Measurements from ENCODE around the gene ORC6.

DNA sequence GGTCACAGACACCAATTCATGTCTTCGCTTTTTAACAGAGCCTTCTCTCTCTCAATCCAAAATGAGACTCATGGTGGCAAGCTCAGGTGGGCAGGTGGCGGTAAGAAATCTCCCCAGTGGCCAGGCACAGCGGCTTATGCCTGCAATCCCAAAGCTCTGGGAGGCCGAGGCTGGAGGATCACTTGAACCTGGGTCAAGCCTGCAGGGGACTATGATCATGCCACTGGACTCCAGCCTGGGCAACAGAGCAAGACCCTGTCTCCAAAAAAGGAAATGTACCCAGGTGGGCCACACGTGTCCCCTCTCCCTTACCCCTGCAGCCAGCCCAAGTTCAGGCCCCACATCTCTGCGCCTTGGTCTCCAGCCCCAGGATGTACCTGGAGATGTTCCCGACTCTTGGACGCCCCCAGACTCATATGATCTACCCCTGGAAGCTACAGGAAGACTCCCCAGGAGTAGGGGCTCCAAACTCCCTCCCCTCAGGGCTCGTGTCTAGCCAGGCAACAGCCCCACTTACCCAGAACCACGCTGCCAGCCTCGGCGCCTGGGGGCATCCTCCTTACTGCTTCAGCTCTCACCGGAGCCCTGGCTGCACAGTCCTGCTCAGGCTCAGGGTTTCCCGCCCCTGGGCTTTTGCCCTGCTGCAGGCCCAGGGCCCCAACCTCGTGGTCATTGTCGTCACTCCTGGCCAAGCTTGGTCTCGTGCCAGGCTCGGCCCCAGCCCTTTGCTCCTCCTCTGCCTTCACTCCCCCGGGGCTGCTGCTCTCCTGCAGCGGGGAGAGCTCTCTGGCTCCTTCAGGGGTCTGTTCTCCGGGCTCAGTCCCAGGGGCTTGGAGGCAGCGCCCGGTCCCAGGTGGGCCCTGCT, 42.5 kb downstream of the ORC6 start:
- TF ChIP-seq POLR2A (IDR thresholded peaks at IDR 0.05), result no peak
- TF ChIP-seq, protein P1, sequence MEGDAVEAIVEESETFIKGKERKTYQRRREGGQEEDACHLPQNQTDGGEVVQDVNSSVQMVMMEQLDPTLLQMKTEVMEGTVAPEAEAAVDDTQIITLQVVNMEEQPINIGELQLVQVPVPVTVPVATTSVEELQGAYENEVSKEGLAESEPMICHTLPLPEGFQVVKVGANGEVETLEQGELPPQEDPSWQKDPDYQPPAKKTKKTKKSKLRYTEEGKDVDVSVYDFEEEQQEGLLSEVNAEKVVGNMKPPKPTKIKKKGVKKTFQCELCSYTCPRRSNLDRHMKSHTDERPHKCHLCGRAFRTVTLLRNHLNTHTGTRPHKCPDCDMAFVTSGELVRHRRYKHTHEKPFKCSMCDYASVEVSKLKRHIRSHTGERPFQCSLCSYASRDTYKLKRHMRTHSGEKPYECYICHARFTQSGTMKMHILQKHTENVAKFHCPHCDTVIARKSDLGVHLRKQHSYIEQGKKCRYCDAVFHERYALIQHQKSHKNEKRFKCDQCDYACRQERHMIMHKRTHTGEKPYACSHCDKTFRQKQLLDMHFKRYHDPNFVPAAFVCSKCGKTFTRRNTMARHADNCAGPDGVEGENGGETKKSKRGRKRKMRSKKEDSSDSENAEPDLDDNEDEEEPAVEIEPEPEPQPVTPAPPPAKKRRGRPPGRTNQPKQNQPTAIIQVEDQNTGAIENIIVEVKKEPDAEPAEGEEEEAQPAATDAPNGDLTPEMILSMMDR (IDR thresholded peaks at IDR 0.05), result no peak
- TF ChIP-seq EP300 (IDR thresholded peaks at IDR 0.05), result no peak
- TF ChIP-seq POLR2AphosphoS5 (IDR thresholded peaks at IDR 0.05), result no peak
